Measurements from ENCODE around the gene EMC10.
A peak's percentile ranks its signal among the peaks of the same experiment; 100 is the strongest.
"Not testable (repeated sequence)": the region's sequence is repeated elsewhere in the genome, so short reads cannot be mapped to it uniquely, and the experiment has no call there.

EMC10 gene

DNA sequence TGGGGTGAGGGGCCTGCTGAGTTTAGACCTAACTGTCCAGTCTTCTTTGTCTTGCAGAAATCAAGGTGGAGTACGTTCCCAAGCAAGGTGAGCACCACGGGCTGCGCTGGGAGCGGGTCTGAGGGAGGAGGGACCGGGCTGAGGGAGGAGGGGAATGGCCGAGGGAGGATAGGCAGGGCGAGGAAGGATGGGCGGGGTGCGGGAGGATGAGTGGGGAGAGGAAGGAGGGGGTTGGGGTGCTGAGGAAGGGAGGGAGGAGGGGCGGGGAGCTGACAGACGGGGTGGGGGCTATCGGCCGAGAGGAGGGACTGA, 25.1 kb upstream of the EMC10 start:
- no peak for DNase-seq

DNA sequence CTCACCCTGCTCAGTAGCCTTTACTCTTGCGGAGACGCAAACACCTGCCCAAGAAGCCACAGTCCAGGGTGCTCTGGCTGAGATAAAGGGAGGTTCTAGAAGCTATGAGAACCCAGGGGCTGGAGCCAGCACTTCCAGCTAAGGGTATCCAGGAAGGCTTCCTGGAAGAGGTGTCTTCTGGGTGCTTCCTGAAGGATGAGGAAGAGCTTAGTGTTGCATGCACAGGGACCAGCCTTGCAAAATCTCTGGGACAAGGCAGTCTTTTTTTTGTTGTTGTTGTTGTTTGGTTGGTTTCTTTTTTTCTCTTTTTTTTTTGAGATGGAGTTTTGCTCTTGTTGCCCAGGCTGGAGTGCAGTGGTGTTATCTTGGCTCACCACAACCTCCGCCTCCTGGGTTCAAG, 23.1 kb upstream of the EMC10 start:
- DNase-seq, result no peak

DNA sequence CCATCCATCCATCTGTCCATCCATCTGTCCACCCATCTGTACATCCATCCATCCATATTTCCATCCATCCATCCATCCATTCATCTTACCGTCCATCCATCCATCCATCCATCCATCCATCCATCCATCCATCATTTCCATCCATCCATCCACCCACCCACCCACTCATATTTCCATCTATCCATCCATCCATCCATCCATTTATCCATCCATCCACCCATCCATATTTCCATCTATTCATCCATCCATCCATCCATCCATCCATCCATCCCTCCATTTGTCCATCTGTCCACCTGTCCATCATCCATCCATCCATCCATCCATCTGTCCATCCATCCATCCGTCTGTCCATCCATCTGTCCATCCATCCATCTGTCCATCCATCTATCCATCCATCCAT, 20.3 kb upstream of the EMC10 start:
- DNase-seq, result no peak

GRCh38 chr19:50457300-50457699, 19.0 kb upstream of the EMC10 start:
- DNase-seq, result no peak

GRCh38 chr19:50458396-50459066, 17.8 kb upstream of the EMC10 start:
- DNase-seq, result peak; percentile 9

- no peak for DNase-seq
Observed at GRCh38 chr19:50459067-50459456, 17.2 kb upstream of the EMC10 start.

GRCh38 chr19:50459638-50460037, 16.7 kb upstream of the EMC10 start:
- DNase-seq, result no peak

DNA sequence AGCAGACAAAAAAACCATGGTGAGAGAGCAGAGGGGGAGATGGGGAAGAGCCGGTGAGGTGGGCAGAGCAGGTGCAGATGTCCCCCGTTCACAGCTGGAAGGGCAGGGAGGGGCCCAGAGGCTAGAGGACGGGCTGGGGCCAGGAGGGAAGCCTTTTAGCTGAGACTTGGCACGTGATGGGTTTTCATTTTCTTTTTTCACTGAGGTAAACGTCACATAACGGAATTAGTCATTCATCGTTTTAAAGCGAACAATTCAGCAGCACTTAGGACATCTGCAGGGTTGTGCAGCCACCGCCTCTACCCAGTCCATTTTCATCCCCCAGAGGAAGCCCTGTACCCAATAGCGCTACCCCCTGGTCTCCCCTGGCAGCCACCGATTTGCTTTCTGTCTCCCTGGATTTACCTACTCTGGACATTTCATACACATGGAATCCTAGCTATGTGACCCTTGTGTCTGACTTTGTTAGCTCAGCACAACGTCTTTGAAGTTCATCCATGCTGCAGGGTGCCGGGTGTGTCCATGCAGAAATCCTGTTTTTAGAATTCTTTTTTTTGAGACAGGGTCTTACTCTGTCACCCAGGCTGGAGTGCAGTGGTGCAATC, 16.0 kb upstream of the EMC10 start:
- peak; percentile 25 for DNase-seq

GRCh38 chr19:50461066-50461875, 15.0 kb upstream of the EMC10 start:
- peak; percentile 60 for DNase-seq

GRCh38 chr19:50462970-50463369, 13.3 kb upstream of the EMC10 start:
- no peak for DNase-seq

DNA sequence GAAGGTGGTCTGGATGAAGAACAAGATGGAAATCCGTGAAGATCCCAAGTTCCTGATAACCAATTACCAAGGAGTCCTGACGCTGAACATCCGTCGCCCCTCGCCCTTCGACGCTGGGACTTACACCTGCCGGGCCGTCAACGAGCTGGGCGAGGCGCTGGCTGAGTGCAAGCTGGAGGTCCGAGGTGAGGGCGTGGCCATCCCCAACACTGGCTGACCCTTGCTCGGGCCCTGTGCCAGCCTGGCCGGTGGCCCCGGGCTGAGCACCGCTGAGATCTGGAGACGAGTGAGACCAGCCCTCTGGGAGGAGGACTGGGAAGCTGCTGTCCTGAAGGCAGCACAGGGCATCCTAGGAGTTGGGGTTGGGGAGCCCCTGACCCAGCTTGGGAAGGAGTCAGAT, 12.0 kb upstream of the EMC10 start:
- no peak for DNase-seq

DNA sequence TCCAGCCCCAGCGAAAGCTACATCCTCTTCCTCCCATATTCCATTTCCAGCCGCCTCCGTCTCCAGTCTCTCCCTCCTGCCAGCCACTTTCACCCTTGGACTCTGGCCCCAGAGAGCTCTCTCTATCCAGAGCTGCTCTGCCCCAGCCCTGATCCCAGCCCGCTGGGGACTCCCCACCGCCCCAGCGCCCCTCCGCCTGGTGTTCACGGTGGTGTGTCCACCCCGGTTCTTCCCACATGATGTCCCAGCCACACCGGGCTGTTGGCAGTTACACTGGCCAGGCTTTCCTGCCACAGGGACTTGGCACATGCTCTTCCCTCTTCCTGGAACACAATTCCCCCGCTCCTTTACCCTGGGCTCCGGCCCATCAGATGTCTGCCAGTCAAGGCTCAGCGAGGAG, 11.3 kb upstream of the EMC10 start:
- DNase-seq, result no peak

DNA sequence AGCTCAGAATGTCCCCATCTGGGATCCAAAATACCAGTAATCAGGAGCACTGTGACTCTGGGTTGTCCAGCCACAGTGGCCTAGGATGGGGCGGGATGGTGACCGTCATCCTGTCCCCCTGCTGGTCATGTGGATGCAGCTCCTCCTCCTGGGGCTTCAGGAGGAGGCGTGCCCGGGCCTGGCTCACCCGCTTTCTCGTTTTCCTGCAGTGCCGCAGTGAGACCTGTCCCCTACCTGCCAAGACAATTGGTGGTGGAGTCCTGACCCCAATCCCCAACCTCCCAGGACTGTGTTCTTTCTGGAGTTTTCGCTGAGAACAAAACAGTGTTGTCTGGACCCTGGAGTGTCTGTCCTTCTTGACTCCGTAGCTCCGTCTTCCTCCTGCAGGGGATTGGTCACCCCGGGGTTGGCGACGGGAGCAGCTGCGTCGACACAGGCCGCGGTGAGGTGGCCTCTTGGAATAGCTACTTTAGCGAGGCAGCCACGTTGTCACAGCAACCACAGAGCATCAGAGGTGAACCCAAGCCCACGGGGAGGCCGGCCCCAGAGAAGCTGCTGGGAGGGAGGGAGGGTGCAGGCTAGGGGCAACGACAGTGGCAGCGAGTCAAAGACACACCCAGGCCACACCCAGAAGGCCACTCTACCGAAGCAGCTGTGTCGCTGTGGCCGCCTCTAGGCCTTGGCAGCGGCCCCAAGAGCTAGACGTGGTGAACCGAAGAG, 10.2 kb upstream of the EMC10 start:
- peak; percentile 13 for DNase-seq

- no peak for DNase-seq
Observed at GRCh38 chr19:50466706-50467039, 9.6 kb upstream of the EMC10 start.

- no peak for DNase-seq
Observed at GRCh38 chr19:50467566-50467965, 8.7 kb upstream of the EMC10 start.

DNA sequence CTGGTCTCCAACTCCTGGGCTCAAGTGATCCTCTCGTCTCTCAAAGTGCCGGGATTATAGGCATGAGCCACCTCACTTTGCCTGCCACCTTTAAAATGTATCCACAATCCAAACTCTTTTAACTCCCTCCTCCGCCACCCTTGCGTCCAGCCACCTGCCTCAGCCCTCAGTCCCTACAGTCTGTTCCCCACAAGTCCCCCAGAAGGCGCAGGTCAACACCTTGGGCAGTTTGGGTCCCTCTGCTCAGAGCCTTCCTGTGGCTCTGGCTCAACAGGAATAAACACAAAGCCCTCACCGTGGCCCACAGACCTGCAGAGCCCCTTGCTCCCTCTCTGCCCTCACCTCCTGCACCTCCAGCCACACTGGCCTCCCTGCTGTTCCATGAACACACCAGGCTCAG, 7.5 kb upstream of the EMC10 start:
- DNase-seq, result no peak

DNA sequence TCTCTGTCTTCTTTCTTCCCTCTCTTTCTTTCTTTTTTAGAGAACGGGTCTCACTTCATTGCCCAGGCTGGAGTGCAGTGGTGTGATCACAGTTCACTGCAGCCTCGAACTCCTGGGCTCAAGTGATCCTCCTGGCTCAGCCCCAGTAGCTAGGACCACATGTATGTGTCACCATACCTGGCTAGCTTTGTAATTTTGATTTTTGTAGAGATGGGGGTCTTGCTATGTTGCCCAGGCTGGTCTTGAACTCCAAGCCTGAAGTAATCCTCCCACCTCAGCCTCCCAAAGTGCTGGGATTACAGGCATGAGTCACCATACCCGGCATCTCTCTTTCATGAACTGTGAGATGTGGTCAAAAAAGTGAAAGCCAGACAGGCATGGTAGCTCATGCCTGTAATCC, 3.0 kb upstream of the EMC10 start:
- not testable (repeated sequence) for DNase-seq

DNA sequence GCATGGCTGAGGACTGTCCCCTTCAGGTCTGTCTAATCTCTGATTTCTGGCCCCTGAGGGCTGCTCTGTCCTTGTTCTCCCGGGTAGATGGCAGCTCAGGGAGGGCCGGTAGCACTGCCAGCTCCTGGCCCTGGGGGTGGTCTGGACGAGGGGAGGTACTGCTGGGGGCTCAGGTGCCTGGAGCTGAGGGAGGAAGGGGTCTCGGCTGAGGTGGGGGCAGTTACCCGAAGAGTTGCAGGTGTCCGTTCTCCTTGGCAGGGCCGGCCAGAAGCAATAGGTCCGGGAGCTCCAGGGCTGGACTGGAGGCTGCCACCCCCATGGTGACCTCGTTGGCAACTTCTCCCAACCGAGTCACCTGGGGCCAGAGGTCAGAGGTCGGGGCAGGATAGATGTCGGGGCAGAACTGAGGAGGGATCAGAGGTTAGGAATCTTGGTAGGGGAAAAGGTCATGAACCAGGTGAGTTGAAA, 1.2 kb upstream of the EMC10 start:
- DNase-seq, result no peak

- no peak for DNase-seq
Observed at GRCh38 chr19:50475736-50476223, 527 bp upstream of the EMC10 start.

DNA sequence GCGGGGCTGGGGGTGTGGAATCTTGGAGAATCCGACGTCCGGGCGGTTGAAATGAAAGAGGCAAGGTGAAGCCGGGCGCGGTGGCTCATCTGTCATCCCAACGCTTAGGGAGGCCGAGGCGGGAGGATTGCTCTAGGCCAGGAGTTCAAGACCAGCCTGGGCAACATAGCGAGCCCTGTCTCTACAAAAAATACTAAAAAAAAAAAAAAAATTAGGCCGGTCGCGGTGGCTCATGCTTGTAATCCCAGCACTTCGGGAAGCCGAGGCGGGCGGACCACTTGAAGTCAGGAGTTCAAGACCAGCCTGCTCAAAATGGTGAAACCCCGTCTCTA, 566 bp downstream of the EMC10 start:
- DNase-seq, result no peak

DNA sequence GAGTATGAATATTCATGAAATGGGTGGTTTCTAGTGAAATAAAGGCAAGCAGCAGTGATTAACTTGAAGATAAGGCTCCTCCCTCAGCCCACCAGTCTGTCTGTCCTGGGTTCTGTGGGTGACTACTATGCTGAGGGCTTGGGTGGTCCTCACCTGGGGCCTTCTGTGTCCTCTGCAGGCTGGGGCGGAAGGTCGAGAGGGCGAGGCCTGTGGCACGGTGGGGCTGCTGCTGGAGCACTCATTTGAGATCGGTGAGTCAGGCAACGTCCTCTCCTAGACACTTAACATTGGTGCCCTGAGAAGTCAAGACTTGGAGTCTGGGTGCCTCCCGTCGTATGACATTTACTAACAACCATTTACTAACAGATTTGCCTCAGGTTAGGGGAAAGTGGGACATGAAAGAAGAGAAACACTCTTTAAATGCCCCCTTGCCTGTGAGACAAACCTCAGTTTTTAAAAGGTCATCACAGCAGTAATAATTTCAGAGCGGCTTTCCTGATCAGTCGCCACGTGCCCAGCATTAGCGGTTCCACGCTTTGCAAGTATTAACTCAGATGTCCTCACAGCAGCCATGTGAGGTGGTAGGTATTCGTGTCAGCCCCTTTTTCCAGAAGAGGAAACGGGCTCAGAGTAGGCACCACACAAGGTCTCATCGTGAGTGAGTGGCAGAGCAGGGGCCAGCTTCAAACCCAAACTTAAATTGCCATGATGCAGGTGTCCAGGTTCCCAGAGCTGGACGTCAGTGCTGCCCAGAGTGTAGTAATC, 1.6 kb downstream of the EMC10 start:
- no peak for DNase-seq

GRCh38 chr19:50478901-50479715, 2.8 kb downstream of the EMC10 start:
- peak; percentile 41 for DNase-seq

Data from fibroblast of skin of back (primary cell).